ENCODE results near the gene FOXJ3.

The FOXJ3 gene

DNA sequence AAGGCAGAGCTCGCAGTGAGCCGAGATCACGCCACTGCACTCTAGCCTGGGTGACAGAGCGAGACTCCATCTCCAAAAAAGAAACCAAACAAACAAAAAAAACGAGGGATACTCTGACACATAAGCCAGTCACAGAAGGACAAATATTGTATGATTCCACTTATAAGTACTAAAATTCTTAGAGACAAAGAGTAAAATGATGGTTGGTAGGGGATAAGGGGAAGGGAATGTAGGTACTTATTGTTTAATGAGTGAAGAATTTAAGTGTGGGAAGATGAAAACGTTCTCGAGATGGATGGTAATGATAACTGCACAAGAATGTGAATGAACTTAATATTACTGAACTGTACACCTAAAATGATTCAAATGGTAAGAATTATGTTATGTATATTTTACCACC, 103.8 kb downstream of the FOXJ3 start:
- Histone ChIP-seq H3K27me3 (no peaks in the 10 kb centered on the region), H3K27ac (no peak overlapping the region), H3K4me3 (ENCODE audit: low read depth in 1 of 2, low read length in 1 of 2) (no peak overlapping the region), H3K4me1 (ENCODE audit: control insufficient read depth in 1 of 2, insufficient read depth in 1 of 2, low read depth in 1 of 2, low read length in 1 of 2) (no peaks in the 10 kb centered on the region), H3K36me3 (no peaks in the 10 kb centered on the region), H3K9me3 (peaks cover 4% of the 10 kb centered on the region)
- TF ChIP-seq, protein P1, sequence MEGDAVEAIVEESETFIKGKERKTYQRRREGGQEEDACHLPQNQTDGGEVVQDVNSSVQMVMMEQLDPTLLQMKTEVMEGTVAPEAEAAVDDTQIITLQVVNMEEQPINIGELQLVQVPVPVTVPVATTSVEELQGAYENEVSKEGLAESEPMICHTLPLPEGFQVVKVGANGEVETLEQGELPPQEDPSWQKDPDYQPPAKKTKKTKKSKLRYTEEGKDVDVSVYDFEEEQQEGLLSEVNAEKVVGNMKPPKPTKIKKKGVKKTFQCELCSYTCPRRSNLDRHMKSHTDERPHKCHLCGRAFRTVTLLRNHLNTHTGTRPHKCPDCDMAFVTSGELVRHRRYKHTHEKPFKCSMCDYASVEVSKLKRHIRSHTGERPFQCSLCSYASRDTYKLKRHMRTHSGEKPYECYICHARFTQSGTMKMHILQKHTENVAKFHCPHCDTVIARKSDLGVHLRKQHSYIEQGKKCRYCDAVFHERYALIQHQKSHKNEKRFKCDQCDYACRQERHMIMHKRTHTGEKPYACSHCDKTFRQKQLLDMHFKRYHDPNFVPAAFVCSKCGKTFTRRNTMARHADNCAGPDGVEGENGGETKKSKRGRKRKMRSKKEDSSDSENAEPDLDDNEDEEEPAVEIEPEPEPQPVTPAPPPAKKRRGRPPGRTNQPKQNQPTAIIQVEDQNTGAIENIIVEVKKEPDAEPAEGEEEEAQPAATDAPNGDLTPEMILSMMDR (IDR thresholded peaks at IDR 0.05): no peak

DNA sequence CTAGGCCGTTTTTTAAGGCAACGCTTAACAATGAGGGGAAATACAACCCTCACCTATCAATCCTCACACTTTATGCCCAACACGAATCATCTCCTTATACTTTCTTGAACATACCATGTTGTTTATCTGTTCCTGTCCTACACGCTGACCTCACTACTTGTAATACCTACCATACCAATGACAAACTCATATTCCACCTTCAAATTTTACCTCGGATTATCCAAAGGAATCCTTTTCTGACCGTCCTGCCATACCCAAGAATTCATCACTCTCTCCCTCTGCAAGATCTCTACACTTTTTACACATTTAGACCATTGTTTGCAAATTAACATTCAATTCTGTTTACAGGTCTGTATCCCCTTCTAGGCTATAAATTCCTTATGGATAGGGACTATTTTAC, 106.1 kb downstream of the FOXJ3 start:
- Histone ChIP-seq H3K36me3 (no peaks in the 10 kb centered on the region), H3K27me3 (no peaks in the 10 kb centered on the region), H3K9me3 (no peaks in the 10 kb centered on the region), H3K4me3 (ENCODE audit: low read depth in 1 of 2, low read length in 1 of 2) (no peak overlapping the region), H3K4me1 (ENCODE audit: control insufficient read depth in 1 of 2, insufficient read depth in 1 of 2, low read depth in 1 of 2, low read length in 1 of 2) (no peaks in the 10 kb centered on the region), H3K27ac (no peak overlapping the region)
- TF ChIP-seq, protein P1 (IDR thresholded peaks at IDR 0.05): no peak

GRCh38 chr1:42223036-42223435, 112.0 kb downstream of the FOXJ3 start:
- TF ChIP-seq, protein P1 (IDR thresholded peaks at IDR 0.05): no peak

DNA sequence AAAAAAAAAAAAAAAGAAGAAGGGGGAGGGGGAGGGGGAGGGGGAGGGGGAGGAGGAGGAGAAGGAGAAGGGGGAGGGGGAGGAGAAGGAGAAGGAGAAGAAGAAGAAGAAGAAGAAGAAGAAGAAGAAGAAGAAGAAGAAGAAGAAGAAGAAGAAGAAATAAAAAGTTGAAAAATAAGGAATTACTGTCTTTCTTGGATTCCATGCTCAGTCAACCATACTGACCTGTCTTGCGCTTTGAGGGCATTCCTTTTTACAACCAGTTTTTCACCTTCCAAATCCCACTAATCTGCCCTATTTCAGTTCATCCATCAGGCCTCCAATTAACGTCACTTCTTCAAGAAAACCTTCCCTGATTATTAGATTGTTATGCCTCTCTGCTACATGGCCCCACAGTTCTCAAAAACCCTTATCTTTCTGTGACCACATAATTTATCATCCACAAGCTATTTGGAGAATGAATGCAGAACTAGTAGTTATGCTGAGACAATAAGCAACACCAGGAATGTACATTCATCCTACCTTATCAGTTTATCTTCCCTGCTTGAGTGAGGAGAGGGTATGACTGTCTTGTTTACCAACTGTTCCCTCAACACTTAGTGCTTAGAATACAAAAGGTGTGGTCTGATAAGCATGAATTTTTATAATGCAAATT, 113.0 kb downstream of the FOXJ3 start:
- no peaks in the 10 kb centered on the region for H3K27me3 ChIP-seq
- no peak overlapping the region for H3K4me3 ChIP-seq (ENCODE audit: low read depth in 1 of 2, low read length in 1 of 2)
- H3K9me3 ChIP-seq: no peaks in the 10 kb centered on the region
- H3K27ac ChIP-seq: no peak overlapping the region
- H3K4me1 ChIP-seq (ENCODE audit: control insufficient read depth in 1 of 2, insufficient read depth in 1 of 2, low read depth in 1 of 2, low read length in 1 of 2): no peaks in the 10 kb centered on the region
- TF ChIP-seq, protein P1 (IDR thresholded peaks at IDR 0.05): no peak
- H3K36me3 ChIP-seq: no peaks in the 10 kb centered on the region

More at GRCh38 chr1:42223036-42223435, 112.0 kb downstream of the FOXJ3 start:
- Histone ChIP-seq H3K9me3 (no peaks in the 10 kb centered on the region), H3K27me3 (no peaks in the 10 kb centered on the region), H3K4me1 (ENCODE audit: control insufficient read depth in 1 of 2, insufficient read depth in 1 of 2, low read depth in 1 of 2, low read length in 1 of 2) (no peaks in the 10 kb centered on the region), H3K27ac (no peak overlapping the region), H3K36me3 (no peaks in the 10 kb centered on the region), H3K4me3 (ENCODE audit: low read depth in 1 of 2, low read length in 1 of 2) (no peak overlapping the region)

GRCh38 chr1:42221456-42221855, 113.6 kb downstream of the FOXJ3 start:
- H3K9me3 ChIP-seq: no peaks in the 10 kb centered on the region
- H3K27ac ChIP-seq: no peak overlapping the region
- no peaks in the 10 kb centered on the region for H3K36me3 ChIP-seq
- no peaks in the 10 kb centered on the region for H3K4me1 ChIP-seq (ENCODE audit: control insufficient read depth in 1 of 2, insufficient read depth in 1 of 2, low read depth in 1 of 2, low read length in 1 of 2)
- H3K4me3 ChIP-seq (ENCODE audit: low read depth in 1 of 2, low read length in 1 of 2): no peak overlapping the region
- TF ChIP-seq, protein P1 (IDR thresholded peaks at IDR 0.05): no peak
- H3K27me3 ChIP-seq: no peaks in the 10 kb centered on the region

Measured in neutrophil (primary cell).